Erythroblast (primary cell): Measurements from ENCODE around the gene HSPB1.
"Not testable (repeated sequence)": the region's sequence is repeated elsewhere in the genome, so short reads cannot be mapped to it uniquely, and the experiment has no call there.

ENCODE experiments used
- GATA1 ChIP-seq: IDR thresholded peaks from 2 replicates; pipeline ENCODE4 v1.6.1; 2011; ENCODE audit warnings: low read depth, mild to moderate bottlenecking, control low read depth, low read length, moderate library complexity
- POLR2A ChIP-seq: IDR thresholded peaks from 2 replicates; pipeline ENCODE4 v1.6.1; 2011; ENCODE audit warnings: mild to moderate bottlenecking, low read length

DNA sequence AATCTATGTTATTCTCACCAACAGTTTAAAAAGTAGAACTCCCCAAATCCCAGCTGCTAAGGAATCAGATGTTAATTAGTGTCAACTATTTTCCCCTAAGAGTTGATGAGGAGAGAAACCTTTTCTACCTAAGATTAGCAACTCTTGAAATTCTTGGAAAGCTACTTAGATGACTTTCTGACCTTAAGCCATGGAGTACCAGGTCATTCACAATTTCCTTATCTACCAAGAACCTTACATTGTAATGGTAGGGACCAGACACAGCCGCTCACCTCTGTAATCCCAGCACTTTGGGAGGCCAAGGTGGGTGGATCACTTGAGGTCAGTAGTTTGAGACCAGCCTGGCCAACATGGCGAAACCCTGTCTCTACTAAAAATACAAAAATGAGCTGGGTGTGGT, 32.9 kb downstream of the HSPB1 start:
- TF ChIP-seq POLR2A, GATA1: not testable (repeated sequence)
